Stimulated activated CD8-positive, alpha-beta memory T cell treated with anti-CD3 and anti-CD28 coated beads, Interleukin-12 subunit alpha, Interleukin-12 subunit beta, amount 100 ng/mL, for 4 hours (primary cell): ENCODE results near the gene PSRC1.

Experiments
- DNase-seq: peaks from one replicate; pipeline ENCODE4 v3.0.0-alpha.2; 2020; ENCODE audit warnings: low read depth

The PSRC1 gene

DNA sequence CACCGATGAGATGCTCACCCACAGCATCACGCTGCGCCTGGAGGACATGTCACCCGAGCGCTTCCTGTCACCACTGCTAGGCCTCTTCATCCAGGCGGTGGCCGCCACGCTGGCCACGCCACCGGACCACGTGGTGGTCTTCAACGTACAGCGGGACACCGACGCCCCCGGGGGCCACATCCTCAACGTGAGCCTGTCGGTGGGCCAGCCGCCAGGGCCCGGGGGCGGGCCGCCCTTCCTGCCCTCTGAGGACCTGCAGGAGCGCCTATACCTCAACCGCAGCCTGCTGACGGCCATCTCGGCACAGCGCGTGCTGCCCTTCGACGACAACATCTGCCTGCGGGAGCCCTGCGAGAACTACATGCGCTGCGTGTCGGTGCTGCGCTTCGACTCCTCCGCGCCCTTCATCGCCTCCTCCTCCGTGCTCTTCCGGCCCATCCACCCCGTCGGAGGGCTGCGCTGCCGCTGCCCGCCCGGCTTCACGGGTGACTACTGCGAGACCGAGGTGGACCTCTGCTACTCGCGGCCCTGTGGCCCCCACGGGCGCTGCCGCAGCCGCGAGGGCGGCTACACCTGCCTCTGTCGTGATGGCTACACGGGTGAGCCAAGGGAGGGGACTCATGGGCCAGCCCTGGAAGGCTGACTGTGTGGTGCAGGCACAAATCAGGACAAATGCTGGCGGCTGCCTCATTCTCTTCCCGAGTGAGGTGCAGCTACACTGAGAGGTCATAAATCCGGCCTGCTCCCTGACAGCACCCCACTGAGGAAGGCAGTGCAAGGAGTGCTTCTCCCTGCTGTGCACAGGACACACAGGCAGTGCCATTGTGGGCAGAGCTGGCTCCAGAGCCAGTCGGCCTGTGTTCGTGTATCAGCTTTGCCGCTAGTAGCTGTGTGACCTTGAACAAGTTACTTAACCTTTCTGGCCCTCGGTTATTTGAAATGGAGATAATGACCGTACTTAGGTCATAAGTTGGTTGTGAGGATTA, 24.2 kb downstream of the PSRC1 start:
- DNase-seq: no peak

DNA sequence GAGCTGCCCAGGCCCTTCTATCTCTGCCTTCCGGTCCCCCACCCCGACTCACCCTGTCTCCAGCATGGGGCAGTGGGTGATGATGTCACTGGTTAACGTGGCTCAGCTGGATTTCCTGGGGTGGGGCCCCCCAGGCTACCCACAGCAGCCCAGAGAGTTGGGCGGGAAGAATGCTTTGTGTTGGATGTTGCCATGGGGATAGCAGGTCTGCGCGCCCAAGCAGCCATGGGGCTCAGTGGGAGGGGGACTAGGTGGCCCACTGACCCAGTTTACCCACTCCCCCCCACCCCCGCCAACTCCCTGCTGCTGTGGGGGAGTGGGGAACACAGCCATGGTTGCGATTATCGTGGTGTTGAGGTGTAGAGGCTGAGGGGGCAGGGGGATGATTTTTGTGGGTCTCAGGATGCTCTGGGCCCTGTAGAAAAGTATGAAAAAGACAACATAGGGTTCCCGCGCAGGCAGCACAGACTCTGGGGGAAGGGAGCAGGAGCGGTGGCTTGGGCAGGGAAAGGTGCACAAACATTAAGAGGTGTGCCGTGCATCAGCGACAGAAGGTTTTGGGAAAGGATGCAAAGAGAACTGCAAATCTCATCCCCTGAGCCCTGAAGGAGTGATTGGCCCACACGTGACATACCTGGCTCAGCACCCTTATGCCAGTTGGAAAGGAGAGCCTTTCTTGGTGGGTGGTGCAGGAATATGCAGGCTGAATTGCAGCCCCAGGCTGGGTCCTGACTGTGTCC, 25.1 kb downstream of the PSRC1 start:
- DNase-seq: no peak

DNA sequence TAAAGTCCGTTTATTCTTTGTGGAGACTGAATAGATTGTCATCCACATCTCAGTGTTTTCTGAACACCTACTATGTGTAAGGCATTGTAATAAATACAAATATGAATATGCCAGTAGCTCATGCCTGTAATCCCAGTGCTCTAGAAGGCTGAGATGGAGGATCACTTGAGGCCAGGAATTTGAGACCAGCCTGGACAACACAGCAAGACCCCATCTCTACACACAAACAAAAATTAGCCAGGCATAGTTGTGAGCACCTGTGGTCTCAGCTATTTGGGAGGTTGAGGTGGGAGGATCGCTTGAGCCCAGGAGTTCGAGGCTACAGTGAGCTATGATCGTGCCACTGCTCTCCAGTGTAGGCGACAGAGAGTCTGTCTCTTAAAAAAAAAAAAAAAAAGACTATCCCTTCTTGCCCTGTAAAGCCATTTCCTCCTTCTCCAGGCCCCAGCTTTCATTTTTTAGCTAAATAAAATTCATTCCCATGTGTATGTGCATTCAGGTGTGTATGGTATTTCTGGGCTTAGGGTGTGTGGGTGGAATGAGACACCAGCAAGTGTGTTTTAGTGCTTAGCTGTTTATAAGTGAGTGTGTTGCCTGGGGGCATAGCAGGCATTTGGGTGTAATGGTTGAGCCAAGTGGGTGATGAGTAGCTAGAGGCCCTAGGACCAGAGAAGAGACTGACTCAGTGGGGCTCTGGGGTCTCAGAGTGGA, 25.8 kb downstream of the PSRC1 start:
- DNase-seq: no peak

DNA sequence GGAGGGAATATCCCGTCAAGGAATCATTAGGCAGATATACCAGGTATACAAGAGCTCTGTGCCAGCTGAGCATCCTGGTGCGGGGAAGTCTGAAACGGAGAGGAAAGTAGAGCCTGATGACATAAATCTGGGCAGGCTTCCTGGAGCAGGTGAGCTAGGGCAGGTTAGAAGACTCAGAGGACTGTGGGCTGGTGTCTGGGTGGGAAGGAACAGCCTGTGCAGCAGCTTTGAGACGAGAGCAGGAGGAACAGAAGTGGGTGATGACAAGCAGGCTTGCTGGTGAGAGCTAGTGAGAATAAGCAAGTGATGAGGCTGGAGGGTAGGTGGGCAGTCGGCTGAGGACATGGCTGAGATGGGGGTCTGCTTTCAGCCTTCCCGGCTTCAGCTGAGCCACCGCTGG, 26.9 kb downstream of the PSRC1 start:
- DNase-seq: no peak

DNA sequence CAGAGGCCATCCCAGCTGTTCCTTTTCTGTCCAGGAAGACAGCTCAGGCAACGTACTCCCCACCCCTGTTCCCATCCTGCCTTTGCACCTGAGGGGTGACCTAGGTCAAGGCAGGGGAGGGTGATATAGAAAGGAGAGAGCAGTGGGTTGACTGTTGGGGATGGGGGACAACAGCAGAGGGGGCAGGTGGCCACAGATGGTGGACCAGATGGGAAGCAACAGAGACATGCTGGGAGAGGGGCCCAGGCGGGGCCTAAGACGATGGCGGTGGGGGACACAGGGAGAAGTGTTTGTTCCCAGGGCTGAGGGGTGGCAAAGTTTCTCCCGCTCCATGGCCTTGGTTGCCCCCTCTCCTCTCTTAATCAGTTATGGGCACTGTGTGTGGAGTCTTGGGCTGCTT, 27.3 kb downstream of the PSRC1 start:
- no peak for DNase-seq

DNA sequence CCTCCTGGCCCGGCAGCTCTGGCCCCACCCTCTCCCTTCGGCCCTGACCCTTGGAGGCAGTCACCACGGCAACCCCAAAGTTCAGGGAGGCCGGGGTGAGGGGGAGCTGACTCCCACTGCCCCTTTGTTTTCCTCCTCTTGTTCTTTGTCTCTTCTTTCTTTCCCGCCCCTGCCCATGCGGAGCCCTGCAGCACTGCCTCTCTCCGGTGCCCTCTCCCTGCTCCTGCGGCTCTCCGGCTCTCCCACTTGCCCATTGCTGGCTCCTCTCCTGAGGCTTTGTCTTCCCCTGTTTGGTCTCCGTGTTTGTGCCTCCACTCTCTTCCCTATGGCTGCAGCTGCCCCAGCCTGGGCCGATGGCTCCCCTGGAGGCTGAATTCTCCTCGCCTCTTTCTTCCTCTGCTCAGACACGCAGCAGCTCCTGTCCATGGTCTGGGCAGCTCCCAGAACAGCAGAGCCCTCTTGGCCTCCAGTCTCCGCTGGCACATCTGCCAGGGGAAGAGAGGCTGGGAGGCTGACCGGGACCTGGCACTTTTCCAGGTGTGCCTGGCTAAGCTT, 27.8 kb downstream of the PSRC1 start:
- no peak for DNase-seq

DNA sequence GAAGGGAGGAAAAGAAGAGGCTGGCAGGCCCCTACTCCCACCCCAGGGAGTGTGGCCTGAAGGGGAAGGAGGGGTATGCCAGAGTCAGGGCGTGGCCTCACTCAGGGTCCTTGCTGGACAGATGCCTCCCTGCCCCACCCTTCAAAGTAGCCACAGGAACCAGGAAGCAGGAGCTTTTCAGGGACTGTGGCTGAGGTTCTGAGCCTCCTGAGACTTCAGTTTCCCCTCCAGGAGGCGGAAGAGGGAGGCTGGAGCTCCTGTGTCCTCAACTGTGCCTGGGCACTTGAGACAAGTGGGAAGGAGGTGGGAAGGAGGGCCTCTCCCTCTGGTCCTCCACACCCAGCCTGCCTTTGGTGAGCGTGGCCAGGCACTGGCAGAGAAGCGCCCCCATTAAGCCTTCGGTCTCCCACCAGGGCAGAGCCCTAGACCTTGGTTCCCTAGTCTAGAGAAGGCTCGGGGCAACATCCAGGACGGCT, 28.3 kb downstream of the PSRC1 start:
- no peak for DNase-seq

DNA sequence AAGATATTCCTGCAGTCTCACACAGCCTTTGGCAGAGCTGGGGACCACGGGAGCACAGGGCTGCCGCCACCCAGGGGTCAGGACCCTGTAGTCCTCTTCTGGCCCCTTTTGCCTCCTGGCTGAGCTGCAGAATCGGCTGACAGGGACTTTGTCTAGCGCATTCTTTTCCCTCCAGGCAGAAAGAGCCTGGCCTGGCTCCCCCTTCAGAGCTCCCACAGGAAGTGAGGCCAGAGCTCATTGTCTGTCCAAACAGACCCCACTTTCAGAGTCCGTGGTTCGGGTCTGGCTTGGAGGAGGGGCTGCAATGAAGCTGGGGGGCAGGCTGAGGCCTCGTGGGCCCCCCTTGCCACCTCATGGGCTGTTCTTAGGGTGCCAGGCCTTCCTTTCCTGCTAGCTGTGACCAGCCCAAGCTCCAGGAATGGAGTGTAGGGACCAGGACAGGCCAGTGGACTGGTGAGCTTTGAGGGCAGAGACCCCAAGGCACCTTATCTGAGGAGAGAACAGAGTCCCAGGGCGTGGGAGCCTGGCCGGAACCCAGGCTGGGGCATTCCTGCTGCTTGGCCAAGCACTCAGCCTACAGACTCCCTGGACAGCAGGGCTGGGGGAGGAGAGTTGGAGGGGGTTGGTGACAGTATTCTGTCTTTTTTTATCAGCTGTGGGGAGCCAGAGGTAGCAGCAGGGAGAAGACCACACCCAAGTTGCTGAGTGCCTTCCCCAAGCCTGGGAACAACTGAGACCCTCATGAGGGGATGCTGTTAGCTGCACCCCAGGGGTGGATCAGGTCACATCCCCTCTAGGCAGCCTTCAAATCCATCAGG, 28.9 kb downstream of the PSRC1 start:
- DNase-seq: no peak

DNA sequence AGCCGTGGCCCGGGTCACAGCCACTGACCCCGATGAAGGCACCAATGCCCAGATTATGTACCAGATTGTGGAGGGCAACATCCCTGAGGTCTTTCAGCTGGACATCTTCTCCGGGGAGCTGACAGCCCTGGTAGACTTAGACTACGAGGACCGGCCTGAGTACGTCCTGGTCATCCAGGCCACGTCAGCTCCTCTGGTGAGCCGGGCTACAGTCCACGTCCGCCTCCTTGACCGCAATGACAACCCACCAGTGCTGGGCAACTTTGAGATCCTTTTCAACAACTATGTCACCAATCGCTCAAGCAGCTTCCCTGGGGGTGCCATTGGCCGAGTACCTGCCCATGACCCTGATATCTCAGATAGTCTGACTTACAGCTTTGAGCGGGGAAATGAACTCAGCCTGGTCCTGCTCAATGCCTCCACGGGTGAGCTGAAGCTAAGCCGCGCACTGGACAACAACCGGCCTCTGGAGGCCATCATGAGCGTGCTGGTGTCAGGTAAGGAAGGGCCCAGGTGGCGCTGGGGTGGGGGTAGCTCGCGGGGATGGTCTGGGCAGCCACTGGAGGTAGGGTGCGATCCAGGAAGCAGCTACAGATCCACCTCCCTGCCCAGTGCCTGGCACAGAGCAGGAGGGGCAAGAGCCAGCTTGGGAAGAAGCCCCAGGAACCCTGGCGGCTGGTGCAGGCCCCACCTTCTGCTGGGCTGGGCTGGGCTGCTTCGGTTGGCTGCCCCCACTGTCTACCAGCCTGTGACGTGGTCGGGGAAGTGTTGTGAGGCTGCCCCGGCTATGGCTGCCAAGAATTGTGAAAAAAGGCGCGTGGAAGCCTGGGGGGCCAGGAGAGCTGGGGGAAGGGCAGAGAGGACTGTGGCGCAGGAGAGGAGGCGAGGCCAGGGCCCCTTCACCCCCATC, 29.8 kb downstream of the PSRC1 start:
- no peak for DNase-seq

DNA sequence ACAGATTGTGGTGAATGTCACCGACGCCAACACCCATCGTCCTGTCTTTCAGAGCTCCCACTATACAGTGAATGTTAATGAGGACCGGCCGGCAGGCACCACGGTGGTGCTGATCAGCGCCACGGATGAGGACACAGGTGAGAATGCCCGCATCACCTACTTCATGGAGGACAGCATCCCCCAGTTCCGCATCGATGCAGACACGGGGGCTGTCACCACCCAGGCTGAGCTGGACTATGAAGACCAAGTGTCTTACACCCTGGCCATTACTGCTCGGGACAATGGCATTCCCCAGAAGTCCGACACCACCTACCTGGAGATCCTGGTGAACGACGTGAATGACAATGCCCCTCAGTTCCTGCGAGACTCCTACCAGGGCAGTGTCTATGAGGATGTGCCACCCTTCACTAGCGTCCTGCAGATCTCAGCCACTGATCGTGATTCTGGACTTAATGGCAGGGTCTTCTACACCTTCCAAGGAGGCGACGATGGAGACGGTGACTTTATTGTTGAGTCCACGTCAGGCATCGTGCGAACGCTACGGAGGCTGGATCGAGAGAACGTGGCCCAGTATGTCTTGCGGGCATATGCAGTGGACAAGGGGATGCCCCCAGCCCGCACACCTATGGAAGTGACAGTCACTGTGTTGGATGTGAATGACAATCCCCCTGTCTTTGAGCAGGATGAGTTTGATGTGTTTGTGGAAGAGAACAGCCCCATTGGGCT, 30.6 kb downstream of the PSRC1 start:
- no peak for DNase-seq

DNA sequence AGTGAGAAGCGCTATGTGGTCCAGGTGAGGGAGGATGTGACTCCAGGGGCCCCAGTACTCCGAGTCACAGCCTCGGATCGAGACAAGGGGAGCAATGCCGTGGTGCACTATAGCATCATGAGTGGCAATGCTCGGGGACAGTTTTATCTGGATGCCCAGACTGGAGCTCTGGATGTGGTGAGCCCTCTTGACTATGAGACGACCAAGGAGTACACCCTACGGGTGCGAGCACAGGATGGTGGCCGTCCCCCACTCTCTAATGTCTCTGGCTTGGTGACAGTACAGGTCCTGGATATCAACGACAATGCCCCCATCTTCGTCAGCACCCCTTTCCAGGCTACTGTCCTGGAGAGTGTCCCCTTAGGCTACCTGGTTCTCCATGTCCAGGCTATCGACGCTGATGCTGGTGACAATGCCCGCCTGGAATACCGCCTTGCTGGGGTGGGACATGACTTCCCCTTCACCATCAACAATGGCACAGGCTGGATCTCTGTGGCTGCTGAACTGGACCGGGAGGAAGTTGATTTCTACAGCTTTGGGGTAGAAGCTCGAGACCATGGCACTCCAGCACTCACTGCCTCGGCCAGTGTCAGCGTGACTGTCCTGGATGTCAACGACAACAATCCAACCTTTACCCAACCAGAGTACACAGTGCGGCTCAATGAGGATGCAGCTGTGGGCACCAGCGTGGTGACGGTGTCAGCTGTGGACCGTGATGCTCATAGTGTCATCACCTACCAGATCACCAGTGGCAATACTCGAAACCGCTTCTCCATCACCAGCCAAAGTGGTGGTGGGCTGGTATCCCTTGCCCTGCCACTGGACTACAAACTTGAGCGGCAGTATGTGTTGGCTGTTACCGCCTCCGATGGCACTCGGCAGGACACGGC, 31.4 kb downstream of the PSRC1 start:
- no peak for DNase-seq

DNA sequence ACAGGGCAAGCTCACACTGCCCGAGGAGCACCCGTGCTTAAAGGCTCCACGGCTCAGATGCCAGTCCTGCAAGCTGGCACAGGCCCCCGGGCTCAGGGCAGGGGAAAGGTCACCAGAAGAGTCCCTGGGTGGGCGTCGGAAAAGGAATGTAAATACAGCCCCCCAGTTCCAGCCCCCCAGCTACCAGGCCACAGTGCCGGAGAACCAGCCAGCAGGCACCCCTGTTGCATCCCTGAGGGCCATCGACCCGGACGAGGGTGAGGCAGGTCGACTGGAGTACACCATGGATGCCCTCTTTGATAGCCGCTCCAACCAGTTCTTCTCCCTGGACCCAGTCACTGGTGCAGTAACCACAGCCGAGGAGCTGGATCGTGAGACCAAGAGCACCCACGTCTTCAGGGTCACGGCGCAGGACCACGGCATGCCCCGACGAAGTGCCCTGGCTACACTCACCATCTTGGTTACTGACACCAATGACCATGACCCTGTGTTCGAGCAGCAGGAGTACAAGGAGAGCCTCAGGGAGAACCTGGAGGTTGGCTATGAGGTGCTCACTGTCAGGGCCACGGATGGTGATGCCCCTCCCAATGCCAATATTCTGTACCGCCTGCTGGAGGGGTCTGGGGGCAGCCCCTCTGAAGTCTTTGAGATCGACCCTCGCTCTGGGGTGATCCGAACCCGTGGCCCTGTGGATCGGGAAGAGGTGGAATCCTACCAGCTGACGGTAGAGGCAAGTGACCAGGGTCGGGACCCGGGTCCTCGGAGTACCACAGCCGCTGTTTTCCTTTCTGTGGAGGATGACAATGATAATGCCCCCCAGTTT, 32.3 kb downstream of the PSRC1 start:
- DNase-seq: no peak

DNA sequence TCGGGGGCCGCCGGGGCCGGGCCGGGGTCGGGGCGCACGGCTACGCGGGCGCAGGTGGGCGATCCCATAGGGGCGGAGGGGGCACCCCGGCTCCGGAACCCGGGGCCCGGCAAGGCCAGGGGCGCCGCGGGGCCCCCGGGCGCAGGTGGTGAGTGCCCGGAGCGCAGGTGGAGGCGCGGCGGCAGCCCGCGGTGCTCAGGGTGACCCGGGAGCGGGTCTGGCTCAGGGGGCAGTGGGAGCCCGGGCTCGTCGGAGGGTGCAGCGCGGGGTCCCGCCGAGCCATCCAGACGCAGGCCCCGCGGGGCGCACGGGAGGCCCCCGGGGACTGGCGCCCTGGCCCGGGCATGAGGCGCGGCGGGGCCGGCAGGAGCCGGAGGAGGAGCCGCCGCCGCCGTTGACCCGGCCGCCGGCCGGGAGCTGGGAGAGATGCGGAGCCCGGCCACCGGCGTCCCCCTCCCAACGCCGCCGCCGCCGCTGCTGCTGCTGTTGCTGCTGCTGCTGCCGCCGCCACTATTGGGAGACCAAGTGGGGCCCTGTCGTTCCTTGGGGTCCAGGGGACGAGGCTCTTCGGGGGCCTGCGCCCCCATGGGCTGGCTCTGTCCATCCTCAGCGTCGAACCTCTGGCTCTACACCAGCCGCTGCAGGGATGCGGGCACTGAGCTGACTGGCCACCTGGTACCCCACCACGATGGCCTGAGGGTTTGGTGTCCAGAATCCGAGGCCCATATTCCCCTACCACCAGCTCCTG, 33.1 kb downstream of the PSRC1 start:
- no peak for DNase-seq

DNA sequence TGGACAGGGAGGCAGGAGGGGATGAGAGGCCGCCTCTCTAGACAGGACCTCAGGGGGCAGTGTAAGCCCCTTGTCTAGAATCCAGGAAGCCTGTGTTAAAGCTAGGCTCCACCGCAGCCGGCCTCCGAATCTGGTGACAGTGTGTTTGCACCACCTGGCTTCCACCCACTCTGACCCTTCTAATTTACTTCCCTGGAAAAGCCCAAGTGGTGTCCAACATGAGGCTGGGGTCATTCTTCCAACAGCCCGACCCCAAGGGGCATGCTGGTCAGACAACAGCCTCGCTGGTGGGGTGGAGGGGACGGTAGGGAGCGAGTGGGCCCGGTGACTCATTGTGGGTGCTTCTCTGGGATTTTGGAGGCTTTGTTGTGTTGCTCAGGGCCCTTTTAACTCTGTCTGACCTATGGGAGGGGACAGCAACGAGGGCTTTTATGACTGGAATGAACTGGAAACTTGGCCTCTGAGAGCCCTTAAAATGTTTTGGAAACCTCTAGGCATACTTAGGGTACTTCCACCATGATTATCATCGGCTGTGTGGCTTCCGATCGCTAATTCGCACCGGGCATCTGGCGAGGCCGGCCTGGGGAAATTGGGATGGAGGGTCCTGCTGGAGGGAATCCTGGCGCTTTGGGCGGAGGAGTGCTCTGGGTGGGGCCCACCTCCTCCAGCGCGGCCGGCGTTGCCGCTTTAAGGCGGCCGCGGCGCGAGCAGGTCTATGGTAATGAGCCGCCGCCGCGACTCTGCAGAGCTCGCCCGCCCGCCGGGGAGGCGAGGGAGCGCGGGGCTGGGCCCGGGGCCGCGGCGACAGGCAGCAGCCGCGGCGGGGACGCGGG, 33.9 kb downstream of the PSRC1 start, which contains the start of gene CELSR2:
Gene CELSR2 (plus strand): TSS at position 743 of the 833 bp plus-strand sequence. CDS start 541 bp downstream, outside the sequence.
- peak; percentile 27 for DNase-seq

DNA sequence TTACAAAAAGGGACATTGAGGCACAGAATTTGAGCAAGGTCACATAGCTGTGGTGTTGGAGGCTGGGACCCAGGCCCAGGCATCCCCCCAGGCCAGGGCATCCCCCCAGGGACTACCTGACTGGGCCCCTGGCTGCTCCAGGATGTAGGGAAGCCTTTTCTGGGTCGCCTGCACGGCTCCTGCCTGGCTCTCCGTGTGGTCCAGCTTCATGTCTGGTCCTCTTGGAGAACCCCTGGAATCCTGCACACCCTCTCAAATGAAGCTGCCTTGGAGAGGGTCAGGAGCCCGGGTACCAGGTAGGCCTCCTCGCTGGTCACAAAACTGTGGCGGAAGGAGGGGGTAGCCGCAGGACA, 34.5 kb downstream of the PSRC1 start:
- no peak for DNase-seq
